Thyroid gland (tissue), 4 donors: ENCODE measurements around the gene CFB. TPM values are rescaled to one million over a fixed set of nuclear protein-coding genes. Genes with fewer than 3 reads are reported as not detected.

Experiments
- microRNA counts, 2 donors: library from miRNA; unstranded; fragments of <30 nt; microRNA quantifications; one replicate each; lab custom pipeline; 2016 to 2017
- microRNA-seq: library from miRNA; unstranded; fragments of <30 nt; microRNA quantifications from one replicate; pipeline ENCODE4, GENCODE V29; 2016
- small RNA-seq: library from RNA; depleted of rRNA; stranded (forward); fragments of <200 nt; gene quantifications from one replicate; pipeline ENCODE3, GENCODE V24; 2016
- total RNA-seq, 4 donors: library from RNA; depleted of rRNA; stranded (reverse); fragments of >200 nt; gene quantifications; one replicate each; pipeline ENCODE4 v1.2.3, GENCODE V29; 2016

The CFB gene
- total RNA-seq, 4 donors from 2014 or later = 10.5 to 36.7 (median 16.4) TPM

MicroRNAs within 50 kb of the gene (microRNA counts, 767-probe panel; counts per million panel counts)
- microRNA hsa-miR-1236 (lab: Ali Mortazavi, UCI) = 0 counts per million in 2 donors

Small RNA genes lying within 50 kb of the gene (microRNA-seq; reads per million reads assigned to microRNA genes)
- gene MIR1236 = not detected

Small RNA genes lying within 50 kb of the gene (small RNA-seq; reads per million reads assigned to genes)
- not detected for gene AL645922.1

Other genes with a start within 250 kb of the CFB start
- gene ABHD16A, start 242.8 kb upstream of the CFB start, total RNA-seq = 10 to 100 TPM; 47.3 to 81.4 (median 71.7) TPM
- not detected for gene LY6G6F, start 239.2 kb upstream of the CFB start, total RNA-seq
- not detected for gene LY6G6D, start 230.7 kb upstream of the CFB start, total RNA-seq
- not detected for gene LY6G6C, start 224.3 kb upstream of the CFB start, total RNA-seq
- 1 to 10 TPM in 1 of 4 donors, under 1 TPM in 1, not detected in 2; 0.54 to 1.8 TPM for gene MPIG6B, start 222.7 kb upstream of the CFB start, total RNA-seq
- gene DDAH2, start 216.8 kb upstream of the CFB start, total RNA-seq = 100 to 1,000 TPM in 3 of 4 donors, 10 to 100 TPM in 1; 99.9 to 117 (median 114) TPM
- 100 to 1,000 TPM; 222 to 314 (median 247) TPM for gene CLIC1, start 209.6 kb upstream of the CFB start, total RNA-seq
- 10 to 100 TPM in 1 of 4 donors, 1 to 10 TPM in 3; 5.6 to 11.2 (median 7.2) TPM for gene MSH5, start 206.1 kb upstream of the CFB start, total RNA-seq
- gene SAPCD1, start 183.4 kb upstream of the CFB start, total RNA-seq = 1 to 10 TPM in 3 of 4 donors, not detected in 1; 2.0 to 4.2 (median 3.0) TPM
- 1 to 10 TPM; 1.2 to 8.9 (median 5.4) TPM for gene VWA7, start 168.8 kb upstream of the CFB start, total RNA-seq
- 100 to 1,000 TPM in 1 of 4 donors, 10 to 100 TPM in 3; 33.8 to 120 (median 39.9) TPM for gene VARS1, start 150.3 kb upstream of the CFB start, total RNA-seq
- gene LSM2, start 139.1 kb upstream of the CFB start, total RNA-seq = 10 to 100 TPM; 29.2 to 48.4 (median 36.5) TPM
- gene HSPA1L, start 130.8 kb upstream of the CFB start, total RNA-seq = 1 to 10 TPM; 3.5 to 4.1 (median 3.9) TPM
- gene HSPA1A, start 130.6 kb upstream of the CFB start, total RNA-seq = 100 to 1,000 TPM; 148 to 320 (median 190) TPM
- gene HSPA1B, start 118.4 kb upstream of the CFB start, total RNA-seq = 100 to 1,000 TPM; 194 to 330 (median 256) TPM
- 10 to 100 TPM; 54.4 to 98.1 (median 65.9) TPM for gene NEU1, start 83.3 kb upstream of the CFB start, total RNA-seq
- gene SLC44A4, start 67.1 kb upstream of the CFB start, total RNA-seq = 10 to 100 TPM in 2 of 4 donors, 1 to 10 TPM in 2; 1.6 to 16.2 (median 7.7) TPM
- gene EHMT2, start 48.4 kb upstream of the CFB start, total RNA-seq = 10 to 100 TPM; 26.9 to 47.7 (median 38.7) TPM
- gene ZBTB12, start 44.0 kb upstream of the CFB start, total RNA-seq = 1 to 10 TPM in 3 of 4 donors, under 1 TPM in 1; 0.94 to 2.9 (median 1.5) TPM
- gene C2, start 18.4 kb upstream of the CFB start, total RNA-seq = 1 to 10 TPM; 2.5 to 6.2 (median 4.4) TPM
- 100 to 1,000 TPM in 3 of 4 donors, 10 to 100 TPM in 1; 83.2 to 114 (median 106) TPM for gene NELFE, start 12.9 kb downstream of the CFB start, total RNA-seq
- 10 to 100 TPM; 35.1 to 47.1 (median 39.4) TPM for gene SKIC2, start 13.1 kb downstream of the CFB start, total RNA-seq
- gene DXO, start 26.0 kb downstream of the CFB start, total RNA-seq = 10 to 100 TPM; 21.3 to 36.4 (median 33.9) TPM
- gene C4A, start 36.0 kb downstream of the CFB start, total RNA-seq = 100 to 1,000 TPM; 181 to 401 (median 227) TPM
- gene C4B, start 68.7 kb downstream of the CFB start, total RNA-seq = 100 to 1,000 TPM; 233 to 370 (median 285) TPM
- 1 to 10 TPM in 1 of 4 donors, under 1 TPM in 2, not detected in 1; 0.24 to 1.7 (median 0.33) TPM for gene CYP21A2, start 92.3 kb downstream of the CFB start, total RNA-seq
- 100 to 1,000 TPM in 2 of 4 donors, 10 to 100 TPM in 2; 42.2 to 112 (median 80.9) TPM for gene TNXB, start 163.2 kb downstream of the CFB start, total RNA-seq
- 10 to 100 TPM; 41.5 to 63.5 (median 57.3) TPM for gene ATF6B, start 182.2 kb downstream of the CFB start, total RNA-seq
- 10 to 100 TPM in 1 of 4 donors, 1 to 10 TPM in 3; 3.6 to 11.8 (median 6.8) TPM for gene FKBPL, start 184.2 kb downstream of the CFB start, total RNA-seq
- gene PRRT1, start 205.8 kb downstream of the CFB start, total RNA-seq = under 1 TPM in 3 of 4 donors, not detected in 1; 0.49 to 0.81 (median 0.67) TPM
- gene PPT2, start 208.0 kb downstream of the CFB start, total RNA-seq = 10 to 100 TPM; 13.0 to 26.1 (median 24.1) TPM
- gene EGFL8, start 218.5 kb downstream of the CFB start, total RNA-seq = 1 to 10 TPM; 2.3 to 9.8 (median 6.5) TPM
- gene AGPAT1, start 230.0 kb downstream of the CFB start, total RNA-seq = 10 to 100 TPM; 48.6 to 69.2 (median 54.8) TPM
- gene RNF5, start 232.3 kb downstream of the CFB start, total RNA-seq = 100 to 1,000 TPM in 3 of 4 donors, 10 to 100 TPM in 1; 64.0 to 114 (median 107) TPM
- 10 to 100 TPM; 10.3 to 70.6 (median 36.8) TPM for gene AGER, start 238.2 kb downstream of the CFB start, total RNA-seq
- 10 to 100 TPM; 66.0 to 93.4 (median 74.2) TPM for gene PBX2, start 244.1 kb downstream of the CFB start, total RNA-seq
- gene GPSM3, start 246.5 kb downstream of the CFB start, total RNA-seq = 1 to 10 TPM; 4.2 to 6.5 (median 5.5) TPM